ENCODE measurements around the gene RAB11A. TPM values are rescaled to one million over a fixed set of nuclear protein-coding genes. Genes with fewer than 3 reads are reported as not detected.
A peak's percentile ranks its signal among the peaks of the same experiment; 100 is the strongest.

RAB11A gene
- total and polyA plus RNA-seq, 9 of the 15 experiments (the other 6 are each of a cell fraction or from before 2014, with no cell fraction given), result 129 to 369 (median 245) TPM

GRCh38 chr15:65837301-65838294 is 31.7 kb upstream of the RAB11A start (continued):
- TF ChIP-seq PRDM10 (IDR thresholded peaks at IDR 0.05; ENCODE audit: partially characterized antibody), result peak; percentile 51
- TF ChIP-seq RCOR1 (IDR thresholded peaks at IDR 0.05; ENCODE audit: borderline replicate concordance in 1 of 2, low read depth in 2 of 2, low read length in 2 of 2), result no peak; a peak in 1 of 4 replicates
- no peak for TF ChIP-seq ZNF277 (CRISPR knock-in tag; IDR thresholded peaks at IDR 0.05; ENCODE audit: borderline replicate concordance)
- TF ChIP-seq ZNF133 (CRISPR knock-in tag; IDR thresholded peaks at IDR 0.05), result no peak
- TF ChIP-seq ZNF589 (CRISPR knock-in tag; IDR thresholded peaks at IDR 0.05; ENCODE audit: low read depth), result peak; percentile 80; the same call in 1 of the 2 replicates
- TF ChIP-seq ZBED1 (IDR thresholded peaks at IDR 0.05), result no peak
- TF ChIP-seq TFE3 (CRISPR knock-in tag; IDR thresholded peaks at IDR 0.05), result no peak
- no peak for TF ChIP-seq ZNF778 (CRISPR knock-in tag; IDR thresholded peaks at IDR 0.05)
- no peak for TF ChIP-seq FOXP4 (CRISPR knock-in tag; IDR thresholded peaks at IDR 0.05; ENCODE audit: borderline replicate concordance)
- no peak for TF ChIP-seq ZNF239 (CRISPR knock-in tag; IDR thresholded peaks at IDR 0.05)
- no peak for TF ChIP-seq FOXO4 (CRISPR knock-in tag; IDR thresholded peaks at IDR 0.05)
- no peak for TF ChIP-seq SFPQ (IDR thresholded peaks at IDR 0.05; ENCODE audit: low read depth, low read length)

All from K562 (cell line).